GM12891 (cell line): ENCODE results near the gene MRPL10.

ENCODE experiments used
- DNase-seq: peaks from one replicate; pipeline ENCODE4 v3.0.0; 2011; ENCODE audit warnings: low spot score; ENCODE audit not compliant: insufficient read length
- FAIRE-seq: peaks from 2 replicates; lab custom pipeline; 2011; peaks lifted over from hg19 to GRCh38; lab: Jason Lieb, UNC
- PAX5 ChIP-seq: IDR thresholded peaks from 2 replicates; pipeline ENCODE4 v1.6.1; 2011; ENCODE audit warnings: low read length, moderate library complexity, mild to moderate bottlenecking; ENCODE audit not compliant: insufficient read depth, severe bottlenecking
- POLR2A ChIP-seq: IDR thresholded peaks from 2 replicates; pipeline ENCODE4 v1.6.1; 2011; ENCODE audit warnings: low read depth, low read length, control low read depth
- POLR2AphosphoS5 ChIP-seq: IDR thresholded peaks from 2 replicates; pipeline ENCODE4 v1.6.1; 2011; ENCODE audit warnings: low read depth, low read length, control low read depth
- POU2F2 ChIP-seq: IDR thresholded peaks from 2 replicates; pipeline ENCODE4 v1.6.1; 2011; ENCODE audit warnings: low read depth, mild to moderate bottlenecking, control low read depth, low read length, moderate library complexity
- SPI1 ChIP-seq: IDR thresholded peaks from 2 replicates; pipeline ENCODE4 v1.6.1; 2011; ENCODE audit warnings: low read depth, low read length, control low read depth
- TAF1 ChIP-seq: IDR thresholded peaks from 2 replicates; pipeline ENCODE4 v1.6.1; 2011; ENCODE audit warnings: low read depth, low read length, control low read depth

The MRPL10 gene

GRCh38 chr17:47829870-47830269, 1.5 kb downstream of the MRPL10 start:
- DNase-seq (no peak), FAIRE-seq (no peak)
- TF ChIP-seq POLR2AphosphoS5 (no peak), POU2F2 (no peak), POLR2A (no peak), SPI1 (no peak), PAX5 (no peak), TAF1 (no peak)

DNA sequence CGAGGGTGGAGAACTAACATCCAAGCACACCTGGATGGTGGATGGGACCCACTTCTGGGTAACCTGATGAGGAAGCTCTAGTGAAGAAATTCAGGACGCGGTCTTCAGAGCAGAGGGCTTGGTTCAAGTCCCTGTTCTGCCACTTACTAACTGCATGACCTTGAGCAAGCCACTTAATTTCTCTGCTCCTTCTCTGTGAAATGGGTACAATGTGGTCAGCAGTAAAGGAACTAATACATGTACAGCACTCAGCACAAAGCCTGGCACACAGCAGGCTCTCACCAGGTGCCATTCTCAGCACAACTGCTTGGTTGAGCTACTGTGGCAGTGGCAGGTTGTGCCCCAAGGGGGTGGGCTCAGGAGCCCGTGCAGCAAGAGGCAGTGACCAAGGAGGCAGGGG, 7.8 kb downstream of the MRPL10 start:
- FAIRE-seq (no peak), DNase-seq (no peak)
- TF ChIP-seq POLR2AphosphoS5 (no peak), POLR2A (no peak), SPI1 (no peak), TAF1 (no peak), POU2F2 (no peak)

- TF ChIP-seq POLR2AphosphoS5 (no peak), PAX5 (no peak), TAF1 (no peak), POLR2A (no peak; the same call in 1 of the 2 replicates), POU2F2 (no peak), SPI1 (no peak)
- DNase-seq (no peak), FAIRE-seq (no peak)
These were observed 8.6 kb downstream of the MRPL10 start for GRCh38 chr17:47822785-47823184.

GRCh38 chr17:47821424-47822391, 9.6 kb downstream of the MRPL10 start, which contains the start of gene OSBPL7:
TSS of gene OSBPL7 (minus strand) at chr17:47821794. CDS start at chr17:47820278, 1,516 bp downstream.
- FAIRE-seq (peak; percentile 97), DNase-seq (peak; percentile 91)
- TF ChIP-seq POU2F2 (no peak), PAX5 (no peak), SPI1 (no peak), TAF1 (peak; percentile 67), POLR2A (peak; percentile 76), POLR2AphosphoS5 (peak; percentile 61; the same call in 1 of the 2 replicates)

- TF ChIP-seq POLR2AphosphoS5 = no peak
- no peak for TF ChIP-seq POLR2A
- TF ChIP-seq POU2F2 = no peak
- no peak for TF ChIP-seq SPI1
- TF ChIP-seq TAF1 = no peak
- TF ChIP-seq PAX5 = no peak
- FAIRE-seq (peak; percentile 28), DNase-seq (no peak)
These were observed 10.3 kb downstream of the MRPL10 start for GRCh38 chr17:47821031-47821423.

DNA sequence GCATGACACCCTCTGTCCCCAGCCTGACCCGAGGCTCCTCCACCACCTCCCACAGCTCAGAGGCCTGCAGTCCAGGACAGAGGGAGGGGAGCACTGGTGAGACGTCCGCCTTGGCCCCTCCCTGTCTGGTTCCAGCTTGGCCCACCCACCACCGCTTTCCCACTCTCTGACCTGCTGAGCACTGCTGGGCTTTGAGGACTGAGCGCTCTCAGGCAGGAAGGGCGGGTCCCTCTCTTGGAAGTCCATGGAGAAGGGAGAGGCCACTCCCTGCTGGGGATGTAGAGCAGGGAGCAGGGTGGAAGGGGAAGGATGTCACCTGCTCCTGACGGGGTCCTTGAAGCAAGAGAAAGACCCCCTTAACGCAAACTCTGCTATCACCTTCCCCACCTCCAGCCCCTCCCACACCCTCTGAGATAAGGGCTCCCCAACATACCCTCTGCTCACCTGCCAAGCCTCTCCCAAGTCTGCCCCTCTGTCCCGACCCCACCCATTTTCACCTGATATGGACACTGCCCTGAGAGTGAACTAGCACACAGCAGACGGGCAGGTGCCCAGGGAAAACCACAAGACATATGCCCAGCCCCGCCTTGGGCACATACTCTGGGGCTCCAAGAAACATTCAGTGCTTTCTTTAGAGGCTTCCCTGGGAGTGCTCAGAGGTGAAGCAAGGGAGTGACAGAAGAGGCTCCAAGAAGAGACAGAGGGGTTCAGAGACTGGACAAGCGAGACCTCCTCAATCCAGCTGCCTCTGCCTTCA, 11.1 kb downstream of the MRPL10 start:
- TF ChIP-seq POLR2A (no peak), SPI1 (no peak), PAX5 (no peak), POLR2AphosphoS5 (no peak), POU2F2 (no peak), TAF1 (no peak)
- DNase-seq = no peak
- FAIRE-seq = no peak

DNA sequence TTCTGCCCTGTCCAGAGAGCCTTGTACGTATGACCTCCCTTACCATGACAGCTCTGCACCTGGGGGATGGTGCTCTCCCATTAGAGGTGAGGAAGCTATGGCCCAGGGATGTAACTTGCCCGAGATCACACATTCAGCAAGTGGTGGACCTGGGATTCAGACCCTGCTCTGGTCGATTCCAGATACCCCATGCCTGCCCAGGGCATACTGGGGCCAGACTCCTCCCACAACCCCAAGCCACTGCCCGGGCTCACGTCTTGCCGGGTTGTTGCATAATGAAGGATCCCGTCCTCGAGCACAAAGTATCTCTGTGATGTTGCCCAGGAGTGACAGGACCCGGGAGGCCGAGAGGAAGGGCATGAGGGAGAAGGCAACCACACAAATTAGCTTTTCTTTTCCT, 11.9 kb downstream of the MRPL10 start:
- no peak for FAIRE-seq
- TF ChIP-seq TAF1 (no peak), POLR2AphosphoS5 (no peak), POLR2A (no peak), POU2F2 (no peak), SPI1 (no peak), PAX5 (no peak)
- DNase-seq = no peak

DNA sequence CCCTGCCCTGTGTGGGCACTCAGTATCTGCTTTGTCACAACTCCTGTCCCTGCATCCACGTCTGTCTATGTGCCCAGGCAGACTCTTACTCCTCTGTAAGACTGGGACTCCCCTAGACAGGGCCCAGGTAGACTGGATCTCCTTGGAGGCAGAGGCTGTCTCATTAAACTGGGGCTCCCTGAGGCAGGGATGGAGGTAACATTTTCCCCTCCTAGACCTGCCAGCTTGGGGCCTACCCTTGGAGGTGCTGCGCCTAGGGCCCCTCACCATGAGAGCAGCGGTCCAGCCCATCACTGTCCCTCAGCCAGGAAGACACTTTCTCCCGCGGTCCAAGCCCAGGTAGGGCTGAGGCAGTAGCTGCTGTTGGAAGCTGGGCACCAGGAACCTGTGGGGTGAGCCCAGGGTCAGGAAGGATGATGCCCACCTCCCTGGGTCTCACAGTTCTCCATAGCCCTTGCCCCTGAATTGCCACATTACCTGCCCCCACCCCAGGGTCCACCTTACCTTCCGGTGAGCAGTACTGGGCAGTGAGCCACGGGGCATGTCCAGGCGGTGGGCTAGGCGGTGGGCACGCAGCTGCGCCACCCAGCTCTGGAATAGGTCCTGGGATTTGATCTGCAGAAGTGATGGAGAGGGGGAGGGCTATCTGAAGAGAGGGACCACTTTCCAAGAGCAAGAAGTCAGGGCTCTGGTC, 13.2 kb downstream of the MRPL10 start:
- TF ChIP-seq SPI1 (no peak), TAF1 (no peak), PAX5 (no peak), POLR2AphosphoS5 (no peak), POLR2A (no peak)
- DNase-seq = no peak
- no peak for FAIRE-seq

- no peak for FAIRE-seq
These were observed 14.4 kb downstream of the MRPL10 start for GRCh38 chr17:47816947-47817346.

More at GRCh38 chr17:47816947-47817346, 14.4 kb downstream of the MRPL10 start:
- TF ChIP-seq TAF1 (no peak), POLR2AphosphoS5 (no peak), POLR2A (no peak), SPI1 (no peak), POU2F2 (no peak), PAX5 (no peak)
- DNase-seq = no peak
